HepG2 (cell line): ENCODE measurements around the gene HNRNPUL1. TPM values are rescaled to one million over a fixed set of nuclear protein-coding genes. Genes with fewer than 3 reads are reported as not detected.
A peak's percentile ranks its signal among the peaks of the same experiment; 100 is the strongest.

Source experiments
- ESRRA ChIP-seq: sonication (generic); formaldehyde crosslinking; IDR thresholded peaks from 2 replicates; pipeline ENCODE4 v1.5.1; 2020; ENCODE audit warnings: mild to moderate bottlenecking, low read depth, missing genetic modification reagents
- FLYWCH1 ChIP-seq: sonication (generic); formaldehyde crosslinking; IDR thresholded peaks from 2 replicates; pipeline ENCODE4 v1.8.1; 2023; ENCODE audit warnings: mild to moderate bottlenecking, missing genetic modification reagents
- FOXJ3 ChIP-seq: sonication (generic); formaldehyde crosslinking; IDR thresholded peaks from 2 replicates; pipeline ENCODE4 v1.4.0; 2020; ENCODE audit warnings: missing genetic modification reagents, mild to moderate bottlenecking, borderline replicate concordance
- KLF12 ChIP-seq: sonication (generic); formaldehyde crosslinking; IDR thresholded peaks from 2 replicates; pipeline ENCODE4 v1.4.0; 2020; ENCODE audit warnings: missing genetic modification reagents, borderline replicate concordance
- MAFF ChIP-seq: IDR thresholded peaks from 2 replicates; pipeline ENCODE4 v1.6.1; 2011; ENCODE audit warnings: low read depth, low read length, improper control_type of control experiment
- NFE2L1 ChIP-seq: sonication (generic); formaldehyde crosslinking; IDR thresholded peaks from 2 replicates; pipeline ENCODE4 v1.4.0; 2020; ENCODE audit warnings: missing genetic modification reagents, mild to moderate bottlenecking, borderline replicate concordance
- THYN1 ChIP-seq: sonication (generic); formaldehyde crosslinking; IDR thresholded peaks from 2 replicates; pipeline ENCODE4 v1.8.1; 2023; ENCODE audit warnings: low read depth, mild to moderate bottlenecking, moderate library complexity, missing genetic modification reagents, borderline replicate concordance
- YEATS4 ChIP-seq: sonication (generic); formaldehyde crosslinking; IDR thresholded peaks from 2 replicates; pipeline ENCODE4 v1.4.0; 2020; ENCODE audit warnings: missing genetic modification reagents, borderline replicate concordance
- ZFP36 ChIP-seq: fragments of 150-350 bp; IDR thresholded peaks from 2 replicates; pipeline ENCODE4 v1.6.1; 2018; ENCODE audit warnings: borderline replicate concordance, low read length, low read depth; ENCODE audit not compliant: partially characterized antibody
- ZNF501 ChIP-seq: sonication (generic); formaldehyde crosslinking; IDR thresholded peaks from 2 replicates; pipeline ENCODE4 v1.5.1; 2020; ENCODE audit warnings: mild to moderate bottlenecking, moderate library complexity, missing genetic modification reagents
- ZNF543 ChIP-seq: sonication (generic); formaldehyde crosslinking; IDR thresholded peaks from 2 replicates; pipeline ENCODE4 v1.4.0; 2020; ENCODE audit warnings: mild to moderate bottlenecking, missing genetic modification reagents
- ZNF563 ChIP-seq: sonication (generic); formaldehyde crosslinking; IDR thresholded peaks from 2 replicates; pipeline ENCODE4 v1.8.0; 2022; ENCODE audit warnings: mild to moderate bottlenecking, moderate library complexity, missing genetic modification reagents
- ZNF607 ChIP-seq: sonication (generic); formaldehyde crosslinking; IDR thresholded peaks from 2 replicates; pipeline ENCODE4 v1.5.1; 2020; ENCODE audit warnings: missing genetic modification reagents, mild to moderate bottlenecking, borderline replicate concordance
- ZNF776 ChIP-seq: sonication (generic); formaldehyde crosslinking; IDR thresholded peaks from 2 replicates; pipeline ENCODE4 v1.4.0; 2020; ENCODE audit warnings: mild to moderate bottlenecking, missing genetic modification reagents
- polyA plus RNA-seq, 8 experiments: library from polyadenylated mRNA; depleted of rRNA in 3 of 8; stranded (reverse) in 7 of 8; unstranded in 1 of 8; fragments of >200 nt; fragmentation: Illumina TruSeq in 4 of 8; extraction: Trizol in 4 of 8; gene quantifications; 2 replicates each; pipeline versions ENCODE4 v1.2.1 to v1.2.3, GENCODE V29; 2011 to 2016; ENCODE audit warnings: low read depth in 4 of 8, missing spikeins in 1 of 8, mixed read lengths in 1 of 8; ENCODE audit not compliant: insufficient read depth in 1 of 8
- total RNA-seq, 5 experiments: library from RNA; depleted of rRNA; stranded (reverse); fragments of >200 nt; fragmentation: Illumina TruSeq; extraction: Trizol; gene quantifications; 2 replicates each; pipeline ENCODE4 v1.2.3, GENCODE V29; 2016; ENCODE audit warnings: low read depth in 1 of 5
- TF ChIP-seq, protein P1 (sequence below): sonication (generic); formaldehyde crosslinking; IDR thresholded peaks from 2 replicates; pipeline ENCODE4 v1.4.0; 2020; ENCODE audit warnings: missing genetic modification reagents, borderline replicate concordance
- TF ChIP-seq, protein P2 (sequence below): sonication (generic); IDR thresholded peaks from 2 replicates; pipeline ENCODE4 v1.6.1; 2016; ENCODE audit warnings: low read depth, borderline replicate concordance
- TF ChIP-seq, protein P3 (sequence below): sonication (generic); formaldehyde crosslinking; IDR thresholded peaks from 2 replicates; pipeline ENCODE4 v1.4.0; 2020; ENCODE audit warnings: mild to moderate bottlenecking, missing genetic modification reagents, borderline replicate concordance
- TF ChIP-seq, protein P4 (sequence below): sonication (generic); formaldehyde crosslinking; IDR thresholded peaks from 2 replicates; pipeline ENCODE4 v1.5.1; 2020; ENCODE audit warnings: mild to moderate bottlenecking, missing genetic modification reagents, borderline replicate concordance
- TF ChIP-seq, protein P5 (sequence below): sonication (generic); formaldehyde crosslinking; IDR thresholded peaks from 2 replicates; pipeline ENCODE4 v1.4.0; 2020; ENCODE audit warnings: mild to moderate bottlenecking, missing genetic modification reagents

The HNRNPUL1 gene
- total and polyA plus RNA-seq, 2 of the 13 experiments (the other 11 are each of a cell fraction or from before 2014, with no cell fraction given) = 30.9 to 81.7 TPM

DNA sequence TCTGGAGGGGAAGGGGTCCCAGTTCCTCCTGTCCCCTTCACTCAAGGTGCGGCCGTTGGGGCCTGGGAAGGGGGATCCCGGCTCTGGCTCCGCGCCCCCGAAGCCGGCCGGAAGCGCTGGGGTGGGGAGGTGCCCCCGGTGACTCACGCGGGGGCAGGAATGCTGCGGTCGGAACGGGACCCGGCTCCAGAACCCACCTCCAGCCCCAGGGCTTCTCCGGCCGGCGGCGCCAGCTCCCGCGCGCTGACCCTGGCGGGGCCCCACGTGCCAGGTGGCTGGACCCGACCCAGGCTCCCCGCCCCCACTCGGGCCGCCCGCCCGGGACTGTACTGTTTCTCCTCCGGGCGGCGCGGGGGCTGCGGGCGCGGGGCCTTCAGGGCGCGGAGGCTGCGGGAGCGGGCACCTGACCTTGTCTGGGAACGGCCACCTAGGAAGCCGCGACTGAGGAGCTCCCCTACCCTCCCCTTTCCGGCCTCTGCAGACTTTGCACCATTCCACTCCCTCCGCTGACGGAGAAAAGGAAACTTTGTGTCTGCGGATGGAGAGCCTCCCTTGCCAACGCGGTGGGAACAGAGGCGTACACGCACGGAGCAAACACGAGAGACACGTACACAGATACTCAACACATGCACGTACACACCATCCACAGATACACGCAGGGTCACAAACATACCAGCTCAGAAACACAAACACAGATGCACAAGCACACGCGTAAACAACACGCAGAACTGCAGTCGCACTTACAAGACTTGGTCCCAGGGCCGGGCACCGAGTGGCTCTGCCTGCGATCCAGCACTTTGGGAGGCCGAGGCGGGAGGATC lies 37.9 kb upstream of the HNRNPUL1 start (continued):
- TF ChIP-seq, protein P1, sequence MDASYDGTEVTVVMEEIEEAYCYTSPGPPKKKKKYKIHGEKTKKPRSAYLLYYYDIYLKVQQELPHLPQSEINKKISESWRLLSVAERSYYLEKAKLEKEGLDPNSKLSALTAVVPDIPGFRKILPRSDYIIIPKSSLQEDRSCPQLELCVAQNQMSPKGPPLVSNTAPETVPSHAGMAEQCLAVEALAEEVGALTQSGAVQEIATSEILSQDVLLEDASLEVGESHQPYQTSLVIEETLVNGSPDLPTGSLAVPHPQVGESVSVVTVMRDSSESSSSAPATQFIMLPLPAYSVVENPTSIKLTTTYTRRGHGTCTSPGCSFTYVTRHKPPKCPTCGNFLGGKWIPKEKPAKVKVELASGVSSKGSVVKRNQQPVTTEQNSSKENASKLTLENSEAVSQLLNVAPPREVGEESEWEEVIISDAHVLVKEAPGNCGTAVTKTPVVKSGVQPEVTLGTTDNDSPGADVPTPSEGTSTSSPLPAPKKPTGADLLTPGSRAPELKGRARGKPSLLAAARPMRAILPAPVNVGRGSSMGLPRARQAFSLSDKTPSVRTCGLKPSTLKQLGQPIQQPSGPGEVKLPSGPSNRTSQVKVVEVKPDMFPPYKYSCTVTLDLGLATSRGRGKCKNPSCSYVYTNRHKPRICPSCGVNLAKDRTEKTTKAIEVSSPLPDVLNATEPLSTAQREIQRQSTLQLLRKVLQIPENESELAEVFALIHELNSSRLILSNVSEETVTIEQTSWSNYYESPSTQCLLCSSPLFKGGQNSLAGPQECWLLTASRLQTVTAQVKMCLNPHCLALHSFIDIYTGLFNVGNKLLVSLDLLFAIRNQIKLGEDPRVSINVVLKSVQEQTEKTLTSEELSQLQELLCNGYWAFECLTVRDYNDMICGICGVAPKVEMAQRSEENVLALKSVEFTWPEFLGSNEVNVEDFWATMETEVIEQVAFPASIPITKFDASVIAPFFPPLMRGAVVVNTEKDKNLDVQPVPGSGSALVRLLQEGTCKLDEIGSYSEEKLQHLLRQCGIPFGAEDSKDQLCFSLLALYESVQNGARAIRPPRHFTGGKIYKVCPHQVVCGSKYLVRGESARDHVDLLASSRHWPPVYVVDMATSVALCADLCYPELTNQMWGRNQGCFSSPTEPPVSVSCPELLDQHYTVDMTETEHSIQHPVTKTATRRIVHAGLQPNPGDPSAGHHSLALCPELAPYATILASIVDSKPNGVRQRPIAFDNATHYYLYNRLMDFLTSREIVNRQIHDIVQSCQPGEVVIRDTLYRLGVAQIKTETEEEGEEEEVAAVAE (CRISPR knock-in tag) = peak; percentile 2; the same call in 1 of the 2 replicates
- TF ChIP-seq YEATS4 (CRISPR knock-in tag) (peak; percentile 88), ZNF501 (CRISPR knock-in tag) (peak; percentile 69), ZNF563 (CRISPR knock-in tag) (peak; percentile 72; the same call in 1 of the 2 replicates), ZNF607 (0 out of 2 replicates have a peak, but pooled peaks have one; percentile 24), ZFP36 (no peak), KLF12 (CRISPR knock-in tag) (no peak), FLYWCH1 (CRISPR knock-in tag) (no peak), ESRRA (CRISPR knock-in tag) (0 out of 2 replicates have a peak, but pooled peaks have one; percentile 23), NFE2L1 (no peak), ZNF543 (peak; percentile 60; the same call in 1 of the 2 replicates), MAFF (no peak), ZNF776 (CRISPR knock-in tag) (no peak), THYN1 (CRISPR knock-in tag) (no peak), FOXJ3 (CRISPR knock-in tag) (0 out of 2 replicates have a peak, but pooled peaks have one; percentile 45)
- TF ChIP-seq, protein P2, sequence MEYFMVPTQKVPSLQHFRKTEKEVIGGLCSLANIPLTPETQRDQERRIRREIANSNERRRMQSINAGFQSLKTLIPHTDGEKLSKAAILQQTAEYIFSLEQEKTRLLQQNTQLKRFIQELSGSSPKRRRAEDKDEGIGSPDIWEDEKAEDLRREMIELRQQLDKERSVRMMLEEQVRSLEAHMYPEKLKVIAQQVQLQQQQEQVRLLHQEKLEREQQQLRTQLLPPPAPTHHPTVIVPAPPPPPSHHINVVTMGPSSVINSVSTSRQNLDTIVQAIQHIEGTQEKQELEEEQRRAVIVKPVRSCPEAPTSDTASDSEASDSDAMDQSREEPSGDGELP = no peak; the same call in 1 of the 2 replicates
- TF ChIP-seq, protein P3, sequence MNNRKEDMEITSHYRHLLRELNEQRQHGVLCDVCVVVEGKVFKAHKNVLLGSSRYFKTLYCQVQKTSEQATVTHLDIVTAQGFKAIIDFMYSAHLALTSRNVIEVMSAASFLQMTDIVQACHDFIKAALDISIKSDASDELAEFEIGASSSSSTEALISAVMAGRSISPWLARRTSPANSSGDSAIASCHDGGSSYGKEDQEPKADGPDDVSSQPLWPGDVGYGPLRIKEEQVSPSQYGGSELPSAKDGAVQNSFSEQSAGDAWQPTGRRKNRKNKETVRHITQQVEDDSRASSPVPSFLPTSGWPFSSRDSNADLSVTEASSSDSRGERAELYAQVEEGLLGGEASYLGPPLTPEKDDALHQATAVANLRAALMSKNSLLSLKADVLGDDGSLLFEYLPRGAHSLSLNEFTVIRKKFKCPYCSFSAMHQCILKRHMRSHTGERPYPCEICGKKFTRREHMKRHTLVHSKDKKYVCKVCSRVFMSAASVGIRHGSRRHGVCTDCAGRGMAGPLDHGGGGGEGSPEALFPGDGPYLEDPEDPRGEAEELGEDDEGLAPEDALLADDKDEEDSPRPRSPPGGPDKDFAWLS (CRISPR knock-in tag) = no peak
- TF ChIP-seq, protein P4, sequence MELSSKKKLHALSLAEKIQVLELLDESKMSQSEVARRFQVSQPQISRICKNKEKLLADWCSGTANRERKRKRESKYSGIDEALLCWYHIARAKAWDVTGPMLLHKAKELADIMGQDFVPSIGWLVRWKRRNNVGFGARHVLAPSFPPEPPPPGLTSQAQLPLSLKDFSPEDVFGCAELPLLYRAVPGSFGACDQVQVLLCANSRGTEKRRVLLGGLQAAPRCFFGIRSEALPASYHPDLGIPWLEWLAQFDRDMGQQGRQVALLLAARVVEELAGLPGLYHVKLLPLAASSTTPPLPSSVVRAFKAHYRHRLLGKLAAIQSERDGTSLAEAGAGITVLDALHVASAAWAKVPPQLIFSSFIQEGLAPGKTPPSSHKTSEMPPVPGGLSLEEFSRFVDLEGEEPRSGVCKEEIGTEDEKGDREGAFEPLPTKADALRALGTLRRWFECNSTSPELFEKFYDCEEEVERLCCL = peak; percentile 44; the same call in 1 of the 2 replicates
- TF ChIP-seq, protein P5, sequence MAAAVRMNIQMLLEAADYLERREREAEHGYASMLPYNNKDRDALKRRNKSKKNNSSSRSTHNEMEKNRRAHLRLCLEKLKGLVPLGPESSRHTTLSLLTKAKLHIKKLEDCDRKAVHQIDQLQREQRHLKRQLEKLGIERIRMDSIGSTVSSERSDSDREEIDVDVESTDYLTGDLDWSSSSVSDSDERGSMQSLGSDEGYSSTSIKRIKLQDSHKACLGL (CRISPR knock-in tag) = no peak
